ENCODE data around the gene SLC6A7. TPM values are rescaled to one million over a fixed set of nuclear protein-coding genes. Genes with fewer than 3 reads are reported as not detected.

The SLC6A7 gene
- polyA plus RNA-seq, 1 of the 3 experiments (the other 2 are of a cell fraction), result not detected

DNA sequence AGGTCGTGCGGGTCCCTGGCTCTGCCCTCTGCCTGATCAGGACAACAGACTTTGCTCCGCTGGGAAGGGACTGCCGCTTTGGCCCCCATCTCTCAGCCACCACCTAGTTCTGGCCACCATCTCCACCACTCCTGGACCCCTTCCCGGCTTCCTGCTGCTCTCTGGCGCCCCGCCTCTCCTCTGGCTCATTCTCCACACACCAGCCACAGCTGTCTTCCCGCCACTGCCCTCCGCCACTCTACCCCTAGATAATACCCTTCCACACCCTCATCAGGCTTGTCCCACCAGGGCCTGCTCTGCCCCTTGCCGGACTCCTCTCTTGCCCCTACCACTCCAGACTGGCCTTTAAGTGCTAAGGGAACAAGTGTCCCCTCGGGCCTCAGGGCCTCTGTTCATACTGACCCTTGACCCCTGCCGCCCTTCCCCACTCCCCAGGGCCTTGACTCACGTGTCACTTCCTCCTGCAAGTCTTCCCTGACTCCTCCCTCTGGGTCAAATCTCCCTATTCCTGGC is 26.3 kb upstream of the SLC6A7 start:
- Histone ChIP-seq H3F3A (replicated peaks; ENCODE audit: insufficient read depth) (peaks cover 3% of the 10 kb centered on the region), H3K27me3 (ENCODE audit: insufficient read depth) (no peaks in the 10 kb centered on the region), H3K79me2 (ENCODE audit: insufficient read depth) (no peaks in the 10 kb centered on the region), H3K4me1 (ENCODE audit: control insufficient read depth in 1 of 2, insufficient read depth in 2 of 2, low read depth in 1 of 2, low read length in 1 of 2) (peaks cover 18 to 51% of the 10 kb centered on the region in 2 experiments), H3K9me2 (no peaks in the 10 kb centered on the region), H3K4me3 (ENCODE audit: low read depth in 2 of 2, low read length in 1 of 2) (no peak overlapping the region), H3K4me2 (no peak overlapping the region), H2AFZ (ENCODE audit: low read depth) (no peak overlapping the region), H3K9ac (no peak overlapping the region), H3K9me3 (no peaks in the 10 kb centered on the region), H3K36me3 (replicated peaks in 1 of 2; ENCODE audit: control insufficient read depth in 1 of 2, insufficient read depth in 2 of 2, low read length in 1 of 2) (no peaks in the 10 kb centered on the region), H4K20me1 (ENCODE audit: insufficient read depth) (no peaks in the 10 kb centered on the region), H3K27ac (ENCODE audit: low read depth in 2 of 2, low read length in 1 of 2) (no peak overlapping the region)
- POLR2A ChIA-PET, result interaction anchor here (1.2 kb wide), 1 partner anchor 15 kb away, joined by 4 read pairs; no protein-coding TSS in a partner anchor
- no peak for DNase-seq
- TF ChIP-seq GATA2 (CRISPR knock-in tag; IDR thresholded peaks at IDR 0.05) (no peak), SMC3 (IDR thresholded peaks at IDR 0.05; ENCODE audit: low read depth, low read length) (no peak), ELF1 (IDR thresholded peaks at IDR 0.05) (no peak), SIN3A (IDR thresholded peaks at IDR 0.05; ENCODE audit: borderline replicate concordance, low read depth, low read length) (no peak), NFIC (IDR thresholded peaks at IDR 0.05; ENCODE audit: borderline replicate concordance) (no peak), EP300 (IDR thresholded peaks at IDR 0.05; ENCODE audit: borderline replicate concordance in 1 of 2, low read depth in 1 of 2, low read length in 1 of 2) (no peak), RCOR1 (IDR thresholded peaks at IDR 0.05; ENCODE audit: low read length) (no peak), TEAD4 (IDR thresholded peaks at IDR 0.05; ENCODE audit: borderline replicate concordance, insufficient read depth) (no peak), POLR2AphosphoS5 (IDR thresholded peaks at IDR 0.05; ENCODE audit: low read depth, low read length) (no peak), TAF1 (IDR thresholded peaks at IDR 0.05; ENCODE audit: borderline replicate concordance, low read depth, low read length) (no peak), YY1 (IDR thresholded peaks at IDR 0.05; ENCODE audit: low read depth) (no peak), FOXM1 (IDR thresholded peaks at IDR 0.05; ENCODE audit: low read depth) (no peak), JUND (IDR thresholded peaks at IDR 0.05) (no peak), GABPA (IDR thresholded peaks at IDR 0.05; ENCODE audit: low read depth) (no peak)
- TF ChIP-seq, protein P1, sequence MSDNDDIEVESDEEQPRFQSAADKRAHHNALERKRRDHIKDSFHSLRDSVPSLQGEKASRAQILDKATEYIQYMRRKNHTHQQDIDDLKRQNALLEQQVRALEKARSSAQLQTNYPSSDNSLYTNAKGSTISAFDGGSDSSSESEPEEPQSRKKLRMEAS (IDR thresholded peaks at IDR 0.05; ENCODE audit: low read depth), result no peak
- TF ChIP-seq, protein P2, sequence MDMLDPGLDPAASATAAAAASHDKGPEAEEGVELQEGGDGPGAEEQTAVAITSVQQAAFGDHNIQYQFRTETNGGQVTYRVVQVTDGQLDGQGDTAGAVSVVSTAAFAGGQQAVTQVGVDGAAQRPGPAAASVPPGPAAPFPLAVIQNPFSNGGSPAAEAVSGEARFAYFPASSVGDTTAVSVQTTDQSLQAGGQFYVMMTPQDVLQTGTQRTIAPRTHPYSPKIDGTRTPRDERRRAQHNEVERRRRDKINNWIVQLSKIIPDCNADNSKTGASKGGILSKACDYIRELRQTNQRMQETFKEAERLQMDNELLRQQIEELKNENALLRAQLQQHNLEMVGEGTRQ (IDR thresholded peaks at IDR 0.05; ENCODE audit: borderline replicate concordance, low read depth, low read length), result no peak
- TF ChIP-seq, protein P3, sequence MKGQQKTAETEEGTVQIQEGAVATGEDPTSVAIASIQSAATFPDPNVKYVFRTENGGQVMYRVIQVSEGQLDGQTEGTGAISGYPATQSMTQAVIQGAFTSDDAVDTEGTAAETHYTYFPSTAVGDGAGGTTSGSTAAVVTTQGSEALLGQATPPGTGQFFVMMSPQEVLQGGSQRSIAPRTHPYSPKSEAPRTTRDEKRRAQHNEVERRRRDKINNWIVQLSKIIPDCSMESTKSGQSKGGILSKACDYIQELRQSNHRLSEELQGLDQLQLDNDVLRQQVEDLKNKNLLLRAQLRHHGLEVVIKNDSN (IDR thresholded peaks at IDR 0.05; ENCODE audit: borderline replicate concordance, low read depth), result no peak
- TF ChIP-seq, protein P4, sequence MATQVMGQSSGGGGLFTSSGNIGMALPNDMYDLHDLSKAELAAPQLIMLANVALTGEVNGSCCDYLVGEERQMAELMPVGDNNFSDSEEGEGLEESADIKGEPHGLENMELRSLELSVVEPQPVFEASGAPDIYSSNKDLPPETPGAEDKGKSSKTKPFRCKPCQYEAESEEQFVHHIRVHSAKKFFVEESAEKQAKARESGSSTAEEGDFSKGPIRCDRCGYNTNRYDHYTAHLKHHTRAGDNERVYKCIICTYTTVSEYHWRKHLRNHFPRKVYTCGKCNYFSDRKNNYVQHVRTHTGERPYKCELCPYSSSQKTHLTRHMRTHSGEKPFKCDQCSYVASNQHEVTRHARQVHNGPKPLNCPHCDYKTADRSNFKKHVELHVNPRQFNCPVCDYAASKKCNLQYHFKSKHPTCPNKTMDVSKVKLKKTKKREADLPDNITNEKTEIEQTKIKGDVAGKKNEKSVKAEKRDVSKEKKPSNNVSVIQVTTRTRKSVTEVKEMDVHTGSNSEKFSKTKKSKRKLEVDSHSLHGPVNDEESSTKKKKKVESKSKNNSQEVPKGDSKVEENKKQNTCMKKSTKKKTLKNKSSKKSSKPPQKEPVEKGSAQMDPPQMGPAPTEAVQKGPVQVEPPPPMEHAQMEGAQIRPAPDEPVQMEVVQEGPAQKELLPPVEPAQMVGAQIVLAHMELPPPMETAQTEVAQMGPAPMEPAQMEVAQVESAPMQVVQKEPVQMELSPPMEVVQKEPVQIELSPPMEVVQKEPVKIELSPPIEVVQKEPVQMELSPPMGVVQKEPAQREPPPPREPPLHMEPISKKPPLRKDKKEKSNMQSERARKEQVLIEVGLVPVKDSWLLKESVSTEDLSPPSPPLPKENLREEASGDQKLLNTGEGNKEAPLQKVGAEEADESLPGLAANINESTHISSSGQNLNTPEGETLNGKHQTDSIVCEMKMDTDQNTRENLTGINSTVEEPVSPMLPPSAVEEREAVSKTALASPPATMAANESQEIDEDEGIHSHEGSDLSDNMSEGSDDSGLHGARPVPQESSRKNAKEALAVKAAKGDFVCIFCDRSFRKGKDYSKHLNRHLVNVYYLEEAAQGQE (IDR thresholded peaks at IDR 0.05; ENCODE audit: low read depth, low read length), result no peak
- TF ChIP-seq, protein P5, sequence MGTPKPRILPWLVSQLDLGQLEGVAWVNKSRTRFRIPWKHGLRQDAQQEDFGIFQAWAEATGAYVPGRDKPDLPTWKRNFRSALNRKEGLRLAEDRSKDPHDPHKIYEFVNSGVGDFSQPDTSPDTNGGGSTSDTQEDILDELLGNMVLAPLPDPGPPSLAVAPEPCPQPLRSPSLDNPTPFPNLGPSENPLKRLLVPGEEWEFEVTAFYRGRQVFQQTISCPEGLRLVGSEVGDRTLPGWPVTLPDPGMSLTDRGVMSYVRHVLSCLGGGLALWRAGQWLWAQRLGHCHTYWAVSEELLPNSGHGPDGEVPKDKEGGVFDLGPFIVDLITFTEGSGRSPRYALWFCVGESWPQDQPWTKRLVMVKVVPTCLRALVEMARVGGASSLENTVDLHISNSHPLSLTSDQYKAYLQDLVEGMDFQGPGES (IDR thresholded peaks at IDR 0.05; ENCODE audit: low read depth, low read length), result no peak
- 97% methylated on average over 9 of the region's 13 CpGs for WGBS (ENCODE audit: low lambda C conversion rate)
- CTCF ChIA-PET, result interaction anchor here (1.7 to 1.9 kb wide), 4 partner anchors 11 to 55 kb away, joined by 7 to 17 read pairs (median 8); no protein-coding TSS in a partner anchor
